HepG2 (cell line): ENCODE data around the gene ALOXE3.

Source experiments
- ETV5 ChIP-seq: IDR thresholded peaks from 2 replicates; pipeline ENCODE4 v1.6.1; 2018; ENCODE audit warnings: missing biosample characterization, missing genetic modification reagents, inconsistent platforms, borderline replicate concordance
- EZH2 ChIP-seq: conservative IDR thresholded peaks from 2 replicates; pipeline ENCODE4 v1.6.1; 2012; ENCODE audit warnings: mild to moderate bottlenecking, low read depth, low read length, moderate library complexity
- SMAD1 ChIP-seq: sonication (generic); formaldehyde crosslinking; IDR thresholded peaks from 2 replicates; pipeline ENCODE4 v1.4.0; 2020; ENCODE audit warnings: missing genetic modification reagents, low read depth, mild to moderate bottlenecking, borderline replicate concordance
- ZNF496 ChIP-seq: sonication (generic); formaldehyde crosslinking; IDR thresholded peaks from 2 replicates; pipeline ENCODE4 v1.8.1; 2023; ENCODE audit warnings: mild to moderate bottlenecking, moderate library complexity, missing genetic modification reagents; ENCODE audit not compliant: insufficient replicate concordance
- TF ChIP-seq, protein P1 (sequence below): sonication (generic); formaldehyde crosslinking; IDR thresholded peaks from 2 replicates; pipeline ENCODE4 v1.5.0; 2020; ENCODE audit warnings: mild to moderate bottlenecking, missing genetic modification reagents, moderate library complexity
- TF ChIP-seq, protein P2 (sequence below): sonication (generic); formaldehyde crosslinking; IDR thresholded peaks from 2 replicates; pipeline ENCODE4 v1.5.0; 2020; ENCODE audit warnings: mild to moderate bottlenecking, missing genetic modification reagents

DNA sequence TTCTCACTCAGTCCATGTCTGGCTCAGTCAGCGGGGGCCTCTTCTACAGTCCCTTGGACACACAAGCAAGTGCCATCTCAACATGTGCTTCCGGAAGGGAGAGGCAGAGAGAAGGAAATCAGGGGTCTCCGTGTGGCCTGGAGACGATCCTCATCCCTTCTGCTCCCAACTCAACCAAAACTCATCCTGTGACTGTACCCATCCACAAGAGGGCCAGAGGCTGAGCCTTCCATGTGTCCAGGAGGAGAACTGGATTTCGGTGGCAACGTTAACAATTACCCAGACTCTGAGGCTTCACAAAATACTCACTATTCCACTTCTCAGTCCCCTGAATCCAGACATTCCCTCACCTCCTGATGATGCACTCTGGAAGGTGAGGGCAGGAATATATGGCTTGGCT is 23.0 kb downstream of the ALOXE3 start:
- TF ChIP-seq ETV5 (CRISPR knock-in tag) (no peak), ZNF496 (CRISPR knock-in tag) (no peak), EZH2 (no peak), SMAD1 (CRISPR knock-in tag) (no peak)
- TF ChIP-seq, protein P1, sequence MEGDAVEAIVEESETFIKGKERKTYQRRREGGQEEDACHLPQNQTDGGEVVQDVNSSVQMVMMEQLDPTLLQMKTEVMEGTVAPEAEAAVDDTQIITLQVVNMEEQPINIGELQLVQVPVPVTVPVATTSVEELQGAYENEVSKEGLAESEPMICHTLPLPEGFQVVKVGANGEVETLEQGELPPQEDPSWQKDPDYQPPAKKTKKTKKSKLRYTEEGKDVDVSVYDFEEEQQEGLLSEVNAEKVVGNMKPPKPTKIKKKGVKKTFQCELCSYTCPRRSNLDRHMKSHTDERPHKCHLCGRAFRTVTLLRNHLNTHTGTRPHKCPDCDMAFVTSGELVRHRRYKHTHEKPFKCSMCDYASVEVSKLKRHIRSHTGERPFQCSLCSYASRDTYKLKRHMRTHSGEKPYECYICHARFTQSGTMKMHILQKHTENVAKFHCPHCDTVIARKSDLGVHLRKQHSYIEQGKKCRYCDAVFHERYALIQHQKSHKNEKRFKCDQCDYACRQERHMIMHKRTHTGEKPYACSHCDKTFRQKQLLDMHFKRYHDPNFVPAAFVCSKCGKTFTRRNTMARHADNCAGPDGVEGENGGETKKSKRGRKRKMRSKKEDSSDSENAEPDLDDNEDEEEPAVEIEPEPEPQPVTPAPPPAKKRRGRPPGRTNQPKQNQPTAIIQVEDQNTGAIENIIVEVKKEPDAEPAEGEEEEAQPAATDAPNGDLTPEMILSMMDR: no peak
- TF ChIP-seq, protein P2, sequence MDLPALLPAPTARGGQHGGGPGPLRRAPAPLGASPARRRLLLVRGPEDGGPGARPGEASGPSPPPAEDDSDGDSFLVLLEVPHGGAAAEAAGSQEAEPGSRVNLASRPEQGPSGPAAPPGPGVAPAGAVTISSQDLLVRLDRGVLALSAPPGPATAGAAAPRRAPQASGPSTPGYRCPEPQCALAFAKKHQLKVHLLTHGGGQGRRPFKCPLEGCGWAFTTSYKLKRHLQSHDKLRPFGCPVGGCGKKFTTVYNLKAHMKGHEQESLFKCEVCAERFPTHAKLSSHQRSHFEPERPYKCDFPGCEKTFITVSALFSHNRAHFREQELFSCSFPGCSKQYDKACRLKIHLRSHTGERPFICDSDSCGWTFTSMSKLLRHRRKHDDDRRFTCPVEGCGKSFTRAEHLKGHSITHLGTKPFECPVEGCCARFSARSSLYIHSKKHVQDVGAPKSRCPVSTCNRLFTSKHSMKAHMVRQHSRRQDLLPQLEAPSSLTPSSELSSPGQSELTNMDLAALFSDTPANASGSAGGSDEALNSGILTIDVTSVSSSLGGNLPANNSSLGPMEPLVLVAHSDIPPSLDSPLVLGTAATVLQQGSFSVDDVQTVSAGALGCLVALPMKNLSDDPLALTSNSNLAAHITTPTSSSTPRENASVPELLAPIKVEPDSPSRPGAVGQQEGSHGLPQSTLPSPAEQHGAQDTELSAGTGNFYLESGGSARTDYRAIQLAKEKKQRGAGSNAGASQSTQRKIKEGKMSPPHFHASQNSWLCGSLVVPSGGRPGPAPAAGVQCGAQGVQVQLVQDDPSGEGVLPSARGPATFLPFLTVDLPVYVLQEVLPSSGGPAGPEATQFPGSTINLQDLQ: no peak
